ENCODE data around the gene DNAAF3.

DNA sequence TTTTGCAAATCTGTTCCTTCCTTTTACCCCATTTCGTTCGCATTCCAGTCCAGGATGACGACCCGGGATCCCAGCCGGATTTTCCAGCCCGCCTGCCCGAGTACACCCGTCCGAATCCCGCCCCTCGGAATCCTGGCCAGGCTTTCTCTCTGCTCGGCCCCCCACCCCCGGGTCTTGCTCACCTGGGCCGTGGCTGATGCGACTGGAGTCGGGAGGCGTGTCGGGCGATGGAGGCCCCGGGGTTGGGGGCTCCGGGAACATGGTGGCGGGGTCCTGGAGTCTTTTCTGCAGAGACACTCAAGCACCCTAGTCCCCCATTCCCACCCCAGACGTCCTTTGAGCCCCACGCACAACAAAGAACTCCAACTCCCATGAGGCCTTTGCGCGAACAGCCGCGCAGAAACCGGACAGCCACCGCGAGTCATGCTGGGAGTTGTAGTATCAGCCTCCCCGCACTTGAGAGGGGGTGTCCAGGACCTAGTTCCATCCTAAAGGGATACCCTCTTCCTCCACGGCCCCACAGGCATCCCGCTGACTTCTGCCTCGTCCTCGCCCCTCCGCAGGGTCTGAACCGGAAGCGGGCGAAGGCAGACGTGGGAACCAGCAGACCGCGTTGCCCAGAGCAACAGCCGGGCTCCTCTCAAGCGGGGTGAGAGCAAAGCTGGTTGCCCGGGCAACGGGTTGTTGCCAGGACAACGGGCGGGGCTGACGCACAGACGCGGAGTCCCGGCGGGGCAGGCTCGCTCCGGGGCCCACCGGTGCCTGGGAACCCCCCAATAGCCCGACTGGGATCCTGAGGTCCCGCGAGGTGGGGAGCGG, 12.6 kb upstream of the DNAAF3 start:
- no peak for TF ChIP-seq FOXP2 (optimal IDR thresholded peaks at IDR 0.05; ENCODE audit: control extremely low read depth, extremely low read length, insufficient read depth)
- TF ChIP-seq EZH2 (IDR thresholded peaks at IDR 0.05): no peak

Data from SK-N-MC (cell line).